ENCODE measurements around the gene AOPEP.

GRCh38 chr9:94786586-94786985 lies 60.1 kb downstream of the AOPEP start:
- TF ChIP-seq CTCF (IDR thresholded peaks at IDR 0.05) (no peak), POLR2A (IDR thresholded peaks at IDR 0.05; ENCODE audit: low read depth) (no peak), POLR2AphosphoS5 (IDR thresholded peaks at IDR 0.05) (no peak)

Data from esophagus muscularis mucosa (tissue), 3 donors.